MCF 10A (cell line): ENCODE results near the gene PTP4A2. TPM values are rescaled to one million over a fixed set of nuclear protein-coding genes. Genes with fewer than 3 reads are reported as not detected.

Experiments used
- BruUV-seq: library from RNA; stranded (reverse); fragments of 400-500 nt; replicated peaks from 2 replicates; lab custom pipeline; 2021; lab: Mats Ljungman, UMichigan
- CTCF ChIA-PET: fragments of 300-600 bp; sonication (Branson Sonifier 250); formaldehyde crosslinking; extraction: SDS; loops from one replicate; lab custom pipeline; 2021; ENCODE audit warnings: antibody characterized with exemption, inconsistent platforms; lab: Yijun Ruan, JAX
- POLR2A ChIA-PET: fragments of 300-600, 350-650 bp; sonication (Branson Sonifier 250); formaldehyde crosslinking; extraction: SDS; loops from one replicate; lab custom pipeline; 2020; ENCODE audit warnings: antibody characterized with exemption, inconsistent platforms; lab: Yijun Ruan, JAX
- DNase-seq: peaks from one replicate; pipeline ENCODE4 v3.0.0-alpha.2; 2018; ENCODE audit not compliant: unreplicated experiment
- H3K27ac Mint-ChIP-seq: one replicate; pipeline ENCODE4 v1.8.0; 2022; ENCODE audit warnings: mild to moderate bottlenecking, low read depth, mixed read lengths; ENCODE audit not compliant: unreplicated experiment
- H3K27me3 Mint-ChIP-seq: one replicate; pipeline ENCODE4 v1.8.0; 2022; ENCODE audit warnings: mixed read lengths; ENCODE audit not compliant: insufficient read depth, unreplicated experiment
- H3K36me3 Mint-ChIP-seq: one replicate; pipeline ENCODE4 v1.8.0; 2022; ENCODE audit warnings: mild to moderate bottlenecking, moderate library complexity, mixed read lengths; ENCODE audit not compliant: insufficient read depth, unreplicated experiment
- H3K4me1 Mint-ChIP-seq: one replicate; pipeline ENCODE4 v1.8.0; 2022; ENCODE audit warnings: mixed read lengths; ENCODE audit not compliant: insufficient read depth, unreplicated experiment
- H3K4me3 Mint-ChIP-seq: one replicate; pipeline ENCODE4 v1.8.0; 2022; ENCODE audit warnings: mild to moderate bottlenecking, moderate library complexity, mixed read lengths; ENCODE audit not compliant: unreplicated experiment
- H3K9me3 Mint-ChIP-seq: one replicate; pipeline ENCODE4 v1.8.0; 2022; ENCODE audit warnings: mixed read lengths; ENCODE audit not compliant: unreplicated experiment
- intact Hi-C: fragments of 100-400 bp; cut with micrococcal nuclease; formaldehyde crosslinking; loops from 2 replicates; pipeline ENCODE4 v1.14.1; 2022
- total RNA-seq: library from RNA; stranded (reverse); gene quantifications from 2 replicates; pipeline ENCODE4 v1.2.3, GENCODE V29; 2022
- TF ChIP-seq, protein P1 (sequence below): fragments of 200-600 bp; IDR thresholded peaks from one replicate; pipeline ENCODE4 v1.8.0; 2022; ENCODE audit warnings: antibody characterized with exemption, mild to moderate bottlenecking; ENCODE audit not compliant: unreplicated experiment

The PTP4A2 gene
- total RNA-seq, 1 experiment from 2014 or later = 220 TPM

DNA sequence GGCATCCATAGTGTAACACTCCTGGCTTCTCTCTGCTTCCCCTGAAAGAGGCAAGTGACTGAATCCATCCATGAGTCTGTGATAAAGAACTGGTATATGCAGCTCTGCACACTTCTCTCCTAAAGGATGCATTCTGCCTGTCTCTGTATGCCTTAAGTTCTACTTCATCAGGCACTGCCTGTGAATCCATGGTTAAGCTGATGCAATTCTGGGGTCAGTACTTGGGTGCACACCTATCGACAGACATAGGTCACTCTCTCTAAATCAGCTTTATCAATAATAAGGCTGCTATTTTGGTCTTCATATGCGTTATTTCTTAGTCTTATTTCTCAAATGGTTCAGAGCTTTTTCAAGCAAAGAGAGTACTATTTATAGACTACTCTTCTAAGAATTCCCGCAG lies 32.7 kb upstream of the PTP4A2 start:
- no peaks in the 10 kb centered on the region for H3K4me1 Mint-ChIP-seq
- TF ChIP-seq, protein P1, sequence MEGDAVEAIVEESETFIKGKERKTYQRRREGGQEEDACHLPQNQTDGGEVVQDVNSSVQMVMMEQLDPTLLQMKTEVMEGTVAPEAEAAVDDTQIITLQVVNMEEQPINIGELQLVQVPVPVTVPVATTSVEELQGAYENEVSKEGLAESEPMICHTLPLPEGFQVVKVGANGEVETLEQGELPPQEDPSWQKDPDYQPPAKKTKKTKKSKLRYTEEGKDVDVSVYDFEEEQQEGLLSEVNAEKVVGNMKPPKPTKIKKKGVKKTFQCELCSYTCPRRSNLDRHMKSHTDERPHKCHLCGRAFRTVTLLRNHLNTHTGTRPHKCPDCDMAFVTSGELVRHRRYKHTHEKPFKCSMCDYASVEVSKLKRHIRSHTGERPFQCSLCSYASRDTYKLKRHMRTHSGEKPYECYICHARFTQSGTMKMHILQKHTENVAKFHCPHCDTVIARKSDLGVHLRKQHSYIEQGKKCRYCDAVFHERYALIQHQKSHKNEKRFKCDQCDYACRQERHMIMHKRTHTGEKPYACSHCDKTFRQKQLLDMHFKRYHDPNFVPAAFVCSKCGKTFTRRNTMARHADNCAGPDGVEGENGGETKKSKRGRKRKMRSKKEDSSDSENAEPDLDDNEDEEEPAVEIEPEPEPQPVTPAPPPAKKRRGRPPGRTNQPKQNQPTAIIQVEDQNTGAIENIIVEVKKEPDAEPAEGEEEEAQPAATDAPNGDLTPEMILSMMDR = no peak
- H3K36me3 Mint-ChIP-seq = no peaks in the 10 kb centered on the region
- H3K27me3 Mint-ChIP-seq = no peaks in the 10 kb centered on the region
- BruUV-seq = no TSS peak
- intact Hi-C loops = no loop called here
- ChIA-PET CTCF (interaction anchor here (0.7 to 1.0 kb wide), 3 partner anchors 14 to 37 kb away, joined by 3 to 7 read pairs (median 3); partner anchors contain the start of gene PTP4A2), POLR2A (interaction anchor here (0.8 to 1.1 kb wide), 3 partner anchors 10 to 57 kb away, joined by 3 to 4 read pairs (median 4); no protein-coding TSS in a partner anchor)
- H3K27ac Mint-ChIP-seq = no peak overlapping the region
- no peak overlapping the region for H3K4me3 Mint-ChIP-seq
- no peak for DNase-seq
- H3K9me3 Mint-ChIP-seq = no peaks in the 10 kb centered on the region

DNA sequence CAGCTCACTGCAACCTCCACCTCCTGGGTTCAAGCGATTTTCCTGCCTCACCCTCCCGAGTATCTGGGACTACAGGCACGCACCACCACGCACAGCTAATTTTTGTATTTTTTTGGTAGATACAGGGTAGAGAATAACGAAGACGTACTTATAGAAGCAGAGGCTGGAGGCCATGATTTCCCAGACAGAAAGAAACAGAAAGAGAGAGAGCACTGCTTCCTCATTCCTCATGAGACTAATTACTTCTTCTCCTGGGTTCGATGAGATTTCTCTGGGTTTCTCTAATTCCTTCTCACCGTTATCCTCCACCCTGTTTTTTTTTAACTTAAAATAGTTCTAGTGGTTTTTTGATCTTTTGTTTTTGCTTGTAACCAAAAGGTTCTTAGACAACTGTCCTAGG lies 23.4 kb upstream of the PTP4A2 start:
- POLR2A ChIA-PET = interaction anchor here (0.7 to 5.4 kb wide), 8 partner anchors 9 to 59 kb away, joined by 3 to 70 read pairs (median 3); partner anchors contain the start of gene PTP4A2
- Mint-ChIP-seq H3K27me3 (no peaks in the 10 kb centered on the region), H3K27ac (no peak overlapping the region), H3K4me3 (no peak overlapping the region), H3K9me3 (no peaks in the 10 kb centered on the region), H3K36me3 (peaks cover 6% of the 10 kb centered on the region), H3K4me1 (peaks cover 11% of the 10 kb centered on the region)
- TF ChIP-seq, protein P1 = no peak
- BruUV-seq = no TSS peak
- no peak for DNase-seq
- CTCF ChIA-PET = interaction anchor here (0.5 to 7.0 kb wide), 8 partner anchors 20 to 217 kb away, joined by 3 to 77 read pairs (median 5); partner anchors contain the start of gene PTP4A2
- intact Hi-C loops = loop anchor here (10.0 kb wide), 1 partner anchor 297 kb away; no protein-coding TSS in a partner anchor

DNA sequence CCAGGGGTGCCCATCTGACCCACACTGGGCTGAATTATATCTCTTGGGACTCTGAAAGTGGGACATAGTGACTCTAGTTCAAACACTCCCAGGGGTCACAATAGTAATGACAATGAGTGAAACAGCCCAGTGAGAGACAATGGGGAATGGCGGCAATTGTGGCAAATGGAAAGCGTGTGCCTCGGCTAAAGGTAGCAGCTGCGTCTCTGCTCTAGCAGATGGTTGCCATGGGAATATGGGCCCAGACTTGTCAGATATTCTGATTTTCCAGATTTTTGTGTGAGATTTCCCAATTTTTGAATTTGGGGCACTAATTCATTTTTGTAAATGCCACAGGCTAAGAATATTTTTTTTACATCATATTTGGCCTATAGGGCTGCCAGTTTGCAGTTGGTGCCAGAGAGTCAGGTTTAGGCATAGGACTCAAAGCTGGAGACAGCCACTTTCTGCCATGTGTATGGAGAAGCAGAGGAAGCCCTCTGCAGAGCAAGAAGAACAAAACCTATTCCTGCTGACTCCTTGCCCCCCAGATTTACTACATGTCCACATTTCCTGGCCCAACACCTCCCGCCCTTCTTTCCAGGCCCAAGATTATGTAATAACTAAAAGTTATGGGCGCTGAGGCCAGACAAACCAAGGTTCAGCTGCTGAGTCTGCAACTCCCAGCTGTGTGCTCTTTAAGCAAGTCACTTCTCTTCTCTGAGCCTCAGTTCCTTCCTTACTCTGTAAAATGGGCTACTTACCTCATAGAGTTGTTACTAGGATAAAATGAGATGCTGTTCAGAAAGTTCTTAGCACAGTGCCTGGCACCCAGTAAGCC lies 21.6 kb upstream of the PTP4A2 start:
- H3K27ac Mint-ChIP-seq = no peak overlapping the region
- no peak overlapping the region for H3K4me3 Mint-ChIP-seq
- POLR2A ChIA-PET = interaction anchor here (12.8 kb wide), 1 partner anchor 24 kb away, joined by 409 read pairs; the partner anchor contains the start of gene PTP4A2
- TF ChIP-seq, protein P1 = no peak
- no TSS peak for BruUV-seq
- CTCF ChIA-PET = interaction anchor here (0.7 to 7.0 kb wide), 3 partner anchors 19 to 527 kb away, joined by 3 to 77 read pairs (median 3); partner anchors contain the start of gene PTP4A2
- H3K9me3 Mint-ChIP-seq = no peaks in the 10 kb centered on the region
- H3K27me3 Mint-ChIP-seq = no peaks in the 10 kb centered on the region
- DNase-seq = no peak
- peaks cover 29% of the 10 kb centered on the region for H3K4me1 Mint-ChIP-seq
- intact Hi-C loops = loop anchor here (10.0 kb wide), 1 partner anchor 295 kb away; no protein-coding TSS in a partner anchor
- H3K36me3 Mint-ChIP-seq = peaks cover 6% of the 10 kb centered on the region
